Stimulated activated naive CD8-positive, alpha-beta T cell treated with anti-CD3 and anti-CD28 coated beads, Interleukin-15, Interleukin-2, amounts not matched to agents 100 ng/mL and 50 ng/mL, for 24 hours (primary cell): ENCODE results near the gene COL12A1.

Experiments used
- H3K27ac Mint-ChIP-seq: one replicate; pipeline ENCODE4 v1.8.0; 2021; ENCODE audit warnings: mild to moderate bottlenecking, mixed read lengths
- H3K27me3 Mint-ChIP-seq: one replicate; pipeline ENCODE4 v1.8.0; 2021; ENCODE audit warnings: mixed read lengths
- H3K36me3 Mint-ChIP-seq: one replicate; pipeline ENCODE4 v1.8.0; 2021; ENCODE audit warnings: low read depth, mixed read lengths
- H3K4me1 Mint-ChIP-seq: one replicate; pipeline ENCODE4 v1.8.0; 2021; ENCODE audit warnings: low read depth, mixed read lengths
- H3K4me3 Mint-ChIP-seq: one replicate; pipeline ENCODE4 v1.8.0; 2021; ENCODE audit warnings: mild to moderate bottlenecking, mixed read lengths
- H3K9me3 Mint-ChIP-seq: one replicate; pipeline ENCODE4 v1.8.0; 2021; ENCODE audit warnings: mixed read lengths

Gene COL12A1

GRCh38 chr6:75149696-75150095, 56.2 kb downstream of the COL12A1 start:
- Mint-ChIP-seq H3K4me3 (no peak overlapping the region), H3K27me3 (peaks cover 12% of the 10 kb centered on the region), H3K9me3 (no peaks in the 10 kb centered on the region), H3K4me1 (peaks cover 6% of the 10 kb centered on the region), H3K27ac (no peak overlapping the region), H3K36me3 (no peaks in the 10 kb centered on the region)

GRCh38 chr6:75149240-75149639, 56.6 kb downstream of the COL12A1 start:
- H3K9me3 Mint-ChIP-seq = no peaks in the 10 kb centered on the region
- H3K27me3 Mint-ChIP-seq = peaks cover 12% of the 10 kb centered on the region
- no peak overlapping the region for H3K27ac Mint-ChIP-seq
- no peak overlapping the region for H3K4me3 Mint-ChIP-seq
- peaks cover 6% of the 10 kb centered on the region for H3K4me1 Mint-ChIP-seq
- H3K36me3 Mint-ChIP-seq = no peaks in the 10 kb centered on the region

- peaks cover 12% of the 10 kb centered on the region for H3K27me3 Mint-ChIP-seq
- H3K4me3 Mint-ChIP-seq = no peak overlapping the region
- H3K4me1 Mint-ChIP-seq = peaks cover 6% of the 10 kb centered on the region
- H3K9me3 Mint-ChIP-seq = no peaks in the 10 kb centered on the region
- H3K36me3 Mint-ChIP-seq = no peaks in the 10 kb centered on the region
- H3K27ac Mint-ChIP-seq = no peak overlapping the region
Observed at GRCh38 chr6:75147512-75147911, 58.3 kb downstream of the COL12A1 start.

GRCh38 chr6:75145976-75146375, 59.9 kb downstream of the COL12A1 start:
- no peaks in the 10 kb centered on the region for H3K9me3 Mint-ChIP-seq
- peaks cover 6% of the 10 kb centered on the region for H3K4me1 Mint-ChIP-seq
- H3K27ac Mint-ChIP-seq = no peak overlapping the region
- peaks cover 9% of the 10 kb centered on the region for H3K27me3 Mint-ChIP-seq
- H3K4me3 Mint-ChIP-seq = no peak overlapping the region
- no peaks in the 10 kb centered on the region for H3K36me3 Mint-ChIP-seq

- H3K4me3 Mint-ChIP-seq = no peak overlapping the region
- H3K9me3 Mint-ChIP-seq = no peaks in the 10 kb centered on the region
- H3K36me3 Mint-ChIP-seq = no peaks in the 10 kb centered on the region
Observed at GRCh38 chr6:75145211-75145610, 60.6 kb downstream of the COL12A1 start.

GRCh38 chr6:75144386-75144785, 61.5 kb downstream of the COL12A1 start:
- Mint-ChIP-seq H3K27ac (no peak overlapping the region), H3K9me3 (no peaks in the 10 kb centered on the region), H3K4me1 (peaks cover 6% of the 10 kb centered on the region), H3K36me3 (no peaks in the 10 kb centered on the region), H3K27me3 (peaks cover 6% of the 10 kb centered on the region), H3K4me3 (no peak overlapping the region)

More at GRCh38 chr6:75145211-75145610, 60.6 kb downstream of the COL12A1 start:
- Mint-ChIP-seq H3K27me3 (peaks cover 9% of the 10 kb centered on the region), H3K27ac (no peak overlapping the region), H3K4me1 (peaks cover 6% of the 10 kb centered on the region)

GRCh38 chr6:75143191-75143590, 62.7 kb downstream of the COL12A1 start:
- Mint-ChIP-seq H3K4me1 (peaks cover 6% of the 10 kb centered on the region), H3K27ac (no peak overlapping the region), H3K9me3 (no peaks in the 10 kb centered on the region), H3K27me3 (no peaks in the 10 kb centered on the region), H3K4me3 (no peak overlapping the region), H3K36me3 (no peaks in the 10 kb centered on the region)

- Mint-ChIP-seq H3K27me3 (no peaks in the 10 kb centered on the region), H3K4me3 (no peak overlapping the region), H3K4me1 (peaks cover 1% of the 10 kb centered on the region), H3K9me3 (no peaks in the 10 kb centered on the region), H3K36me3 (no peaks in the 10 kb centered on the region), H3K27ac (no peak overlapping the region)
Observed at GRCh38 chr6:75142721-75143120, 63.1 kb downstream of the COL12A1 start.

GRCh38 chr6:75135876-75136275, 70.0 kb downstream of the COL12A1 start:
- peaks cover 3% of the 10 kb centered on the region for H3K27me3 Mint-ChIP-seq

GRCh38 chr6:75135450-75135849, 70.4 kb downstream of the COL12A1 start:
- no peak overlapping the region for H3K4me3 Mint-ChIP-seq

More at GRCh38 chr6:75135876-75136275, 70.0 kb downstream of the COL12A1 start:
- Mint-ChIP-seq H3K36me3 (no peaks in the 10 kb centered on the region), H3K4me3 (no peak overlapping the region), H3K27ac (no peak overlapping the region), H3K4me1 (no peaks in the 10 kb centered on the region), H3K9me3 (no peaks in the 10 kb centered on the region)

GRCh38 chr6:75130784-75131183, 75.1 kb downstream of the COL12A1 start:
- Mint-ChIP-seq H3K27me3 (peaks cover 1% of the 10 kb centered on the region), H3K36me3 (no peaks in the 10 kb centered on the region), H3K4me1 (no peaks in the 10 kb centered on the region), H3K9me3 (peaks cover 3% of the 10 kb centered on the region), H3K4me3 (no peak overlapping the region), H3K27ac (no peak overlapping the region)

More at GRCh38 chr6:75135450-75135849, 70.4 kb downstream of the COL12A1 start:
- H3K4me1 Mint-ChIP-seq = no peaks in the 10 kb centered on the region
- no peak overlapping the region for H3K27ac Mint-ChIP-seq
- no peaks in the 10 kb centered on the region for H3K36me3 Mint-ChIP-seq
- H3K9me3 Mint-ChIP-seq = no peaks in the 10 kb centered on the region
- peaks cover 3% of the 10 kb centered on the region for H3K27me3 Mint-ChIP-seq

- Mint-ChIP-seq H3K27ac (no peak overlapping the region), H3K9me3 (peaks cover 3% of the 10 kb centered on the region), H3K36me3 (no peaks in the 10 kb centered on the region), H3K4me1 (no peaks in the 10 kb centered on the region), H3K27me3 (no peaks in the 10 kb centered on the region), H3K4me3 (no peak overlapping the region)
Observed at GRCh38 chr6:75128878-75129570, 76.8 kb downstream of the COL12A1 start.

- Mint-ChIP-seq H3K27me3 (no peaks in the 10 kb centered on the region), H3K27ac (no peak overlapping the region), H3K36me3 (no peaks in the 10 kb centered on the region), H3K4me3 (no peak overlapping the region), H3K9me3 (peaks cover 3% of the 10 kb centered on the region), H3K4me1 (no peaks in the 10 kb centered on the region)
Observed at GRCh38 chr6:75126518-75126917, 79.3 kb downstream of the COL12A1 start.

GRCh38 chr6:75124983-75125382, 80.9 kb downstream of the COL12A1 start:
- Mint-ChIP-seq H3K36me3 (no peaks in the 10 kb centered on the region), H3K9me3 (peaks cover 3% of the 10 kb centered on the region), H3K4me3 (no peak overlapping the region), H3K27me3 (no peaks in the 10 kb centered on the region), H3K27ac (no peak overlapping the region), H3K4me1 (no peaks in the 10 kb centered on the region)

- H3K9me3 Mint-ChIP-seq = peaks cover under 1% of the 10 kb centered on the region
- H3K36me3 Mint-ChIP-seq = no peaks in the 10 kb centered on the region
- H3K27me3 Mint-ChIP-seq = no peaks in the 10 kb centered on the region
- H3K4me1 Mint-ChIP-seq = no peaks in the 10 kb centered on the region
- no peak overlapping the region for H3K4me3 Mint-ChIP-seq
- no peak overlapping the region for H3K27ac Mint-ChIP-seq
Observed at GRCh38 chr6:75124085-75124484, 81.8 kb downstream of the COL12A1 start.

GRCh38 chr6:75118925-75119515, 86.8 kb downstream of the COL12A1 start:
- Mint-ChIP-seq H3K4me3 (no peak overlapping the region), H3K4me1 (no peaks in the 10 kb centered on the region), H3K27me3 (no peaks in the 10 kb centered on the region), H3K36me3 (no peaks in the 10 kb centered on the region), H3K9me3 (peaks cover 4% of the 10 kb centered on the region), H3K27ac (no peak overlapping the region)
